Endothelial cell of umbilical vein (primary cell): ENCODE measurements around the gene GIMAP8. TPM values are rescaled to one million over a fixed set of nuclear protein-coding genes. Genes with fewer than 3 reads are reported as not detected.

Experiments
- BruUV-seq: library from RNA; stranded (reverse); fragments of 400-500 nt; replicated peaks from 2 replicates; lab custom pipeline; 2021; lab: Mats Ljungman, UMichigan
- CTCF ChIA-PET: fragments of 300-600, 350-600 bp; sonication (Branson Sonifier 250); formaldehyde crosslinking; loops from one replicate; lab custom pipeline; 2021; ENCODE audit warnings: antibody characterized with exemption, inconsistent platforms; lab: Charles Lee
- POLR2A ChIA-PET: fragments of 300-600, 350-600 bp; sonication (Branson Sonifier 250); formaldehyde crosslinking; loops from one replicate; lab custom pipeline; 2021; ENCODE audit warnings: antibody characterized with exemption, inconsistent platforms; lab: Charles Lee
- DNase-seq: peaks from one replicate; pipeline ENCODE4 v3.0.0-alpha.2; 2011; ENCODE audit warnings: low read depth, low spot score
- FAIRE-seq: peaks from 2 replicates; lab custom pipeline; 2011; peaks lifted over from hg19 to GRCh38; lab: Jason Lieb, UNC
- H2AFZ ChIP-seq: 2 replicates; pipeline ENCODE4 v1.6.0; 2012; ENCODE audit warnings: low read depth, low read length, control low read depth, inconsistent platforms
- H3K27ac ChIP-seq: 2 replicates; pipeline ENCODE4 v1.5.1; 2011; ENCODE audit warnings: low read depth, mild to moderate bottlenecking, control low read depth, low read length, moderate library complexity; ENCODE audit not compliant: insufficient read depth
- H3K27me3 ChIP-seq, 2 experiments: 2 replicates each; pipeline versions ENCODE4 v1.6.0 to v1.6.1; 2011; ENCODE audit warnings: low read length in 2 of 2, mixed read lengths in 1 of 2; ENCODE audit not compliant: control insufficient read depth in 2 of 2, insufficient read depth in 2 of 2
- H3K36me3 ChIP-seq, 2 experiments: 2 replicates in 1 of 2; 3 replicates in 1 of 2; pipeline ENCODE4 v1.5.1; 2011; ENCODE audit warnings: low read length in 2 of 2, mild to moderate bottlenecking in 1 of 2, moderate library complexity in 1 of 2; ENCODE audit not compliant: control insufficient read depth in 2 of 2, insufficient read depth in 2 of 2; ENCODE audit errors: extremely low read depth in 1 of 2
- H3K4me1 ChIP-seq: 3 replicates; pipeline ENCODE4 v1.5.1; 2011; ENCODE audit warnings: mild to moderate bottlenecking, low read length; ENCODE audit not compliant: control insufficient read depth, insufficient read depth; ENCODE audit errors: extremely low read depth
- H3K4me2 ChIP-seq: 2 replicates; pipeline ENCODE4 v1.6.1; 2011; ENCODE audit warnings: low read length, control low read depth, mixed read lengths; ENCODE audit not compliant: insufficient read depth
- H3K4me3 ChIP-seq, 3 experiments: fragments of 200-600 bp in 1 of 3; sonication (generic), shearing (Covaris generic) in 1 of 3; replicated peaks in 1 of 3; 2 replicates each; pipeline ENCODE4 v1.5.1; 2011 to 2016; ENCODE audit warnings: control low read depth in 3 of 3, low read length in 3 of 3, mild to moderate bottlenecking in 2 of 3, inconsistent platforms in 1 of 3, low read depth in 1 of 3, moderate library complexity in 1 of 3; ENCODE audit not compliant: insufficient read depth in 1 of 3
- H3K79me2 ChIP-seq: 2 replicates; pipeline ENCODE4 v1.6.0; 2012; ENCODE audit warnings: low read length, inconsistent platforms; ENCODE audit not compliant: control insufficient read depth, insufficient read depth
- H3K9ac ChIP-seq: replicated peaks from 2 replicates; pipeline ENCODE3; 2011; ENCODE audit warnings: low read length, control low read depth; ENCODE audit not compliant: insufficient read depth; ENCODE audit errors: extremely low read depth
- H3K9me1 ChIP-seq: replicated peaks from 3 replicates; pipeline ENCODE4 v1.6.0; 2011; ENCODE audit warnings: mild to moderate bottlenecking, low read length; ENCODE audit not compliant: control insufficient read depth, insufficient read depth; ENCODE audit errors: extremely low read depth
- H3K9me3 ChIP-seq: replicated peaks from 2 replicates; pipeline ENCODE4 v1.5.1; 2012; ENCODE audit warnings: low read length, inconsistent platforms; ENCODE audit not compliant: control insufficient read depth, insufficient read depth
- H4K20me1 ChIP-seq: replicated peaks from 2 replicates; pipeline ENCODE3; 2011; ENCODE audit warnings: mild to moderate bottlenecking, low read length; ENCODE audit not compliant: control insufficient read depth, insufficient read depth; ENCODE audit errors: extremely low read depth
- EZH2 ChIP-seq: IDR thresholded peaks from 2 replicates; pipeline ENCODE4 v1.6.1; 2012; ENCODE audit warnings: borderline replicate concordance, low read depth, mild to moderate bottlenecking, moderate library complexity, low read length, inconsistent platforms; ENCODE audit not compliant: severe bottlenecking
- FOS ChIP-seq: IDR thresholded peaks from 2 replicates; pipeline ENCODE4 v1.6.1; 2011; ENCODE audit warnings: mild to moderate bottlenecking, low read length, moderate library complexity, borderline replicate concordance; ENCODE audit not compliant: insufficient read depth
- MYC ChIP-seq: IDR thresholded peaks from one replicate; pipeline ENCODE4 v1.6.1; 2011; ENCODE audit warnings: mild to moderate bottlenecking, low read depth, low read length
- POLR2A ChIP-seq: IDR thresholded peaks from 2 replicates; pipeline ENCODE4 v1.6.1; 2012; ENCODE audit warnings: low read depth, mild to moderate bottlenecking, control low read depth, low read length
- dilution Hi-C: fragments of 300-500 bp; cut with MboI; formaldehyde crosslinking; loops from one replicate; pipeline ENCODE4 v1.15.0; 2019; ENCODE audit warnings: low sequenced_read_pairs; ENCODE audit not compliant: extremely low pct_ligation_motif_present
- intact Hi-C: fragments of 100-400 bp; cut with micrococcal nuclease; formaldehyde crosslinking; loops from one replicate; pipeline ENCODE4 v1.10.0; 2022
- polyA plus RNA-seq, 4 experiments: library from polyadenylated mRNA; depleted of rRNA in 3 of 4; stranded (reverse) in 3 of 4; unstranded in 1 of 4; fragments of >200 nt; gene quantifications; 2 replicates each; pipeline versions ENCODE4 v1.2.1 to v1.2.3, GENCODE V29; 2011 to 2012; ENCODE audit warnings: missing spikeins in 1 of 4
- total RNA-seq: library from RNA; stranded (reverse); gene quantifications from 2 replicates; pipeline ENCODE4 v1.2.3, GENCODE V29; 2021
- TF ChIP-seq, protein P1 (sequence below), 2 donors: IDR thresholded peaks; 1 replicate in 1 of 2; 2 replicates in 1 of 2; pipeline ENCODE4 v1.5.1; 2011; ENCODE audit warnings: low read length in 2 of 2, mild to moderate bottlenecking in 2 of 2, moderate library complexity in 2 of 2, control low read depth in 1 of 2, inconsistent platforms in 1 of 2, low read depth in 1 of 2; ENCODE audit not compliant: insufficient read depth in 1 of 2; ENCODE audit errors: extremely low read depth in 1 of 2

Gene GIMAP8
- total and polyA plus RNA-seq, 2 donors (not counting 3 experiments of a cell fraction or from before 2014, with no cell fraction given), result 32.2 to 71.8 TPM

DNA sequence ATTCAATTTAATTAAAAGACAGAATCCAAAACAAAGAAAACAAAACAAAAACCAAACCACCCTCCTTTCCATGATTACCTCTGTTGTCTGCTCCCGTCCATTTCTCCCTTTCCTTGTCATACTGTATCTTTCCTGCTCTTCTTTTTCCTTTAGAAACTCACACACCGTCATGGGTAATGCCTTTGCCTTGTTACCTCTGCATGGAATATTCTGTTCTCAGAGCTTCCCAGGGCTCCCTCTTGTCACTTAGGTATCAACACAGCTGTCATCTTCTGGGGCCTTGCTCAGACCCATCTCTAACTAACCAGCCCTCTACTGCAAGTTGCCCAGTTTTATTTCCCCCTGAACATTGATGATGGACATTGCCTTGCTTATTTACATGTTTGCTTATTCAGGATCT is 30.2 kb upstream of the GIMAP8 start:
- dilution Hi-C loops (no loop called here), intact Hi-C loops (loop anchor here (2.0 kb wide), 1 partner anchor 133 kb away; no protein-coding TSS in a partner anchor)
- H3K79me2 ChIP-seq, result no peaks in the 10 kb centered on the region
- H4K20me1 ChIP-seq, result no peaks in the 10 kb centered on the region
- H3K27ac ChIP-seq, result no peak overlapping the region
- ChIA-PET POLR2A (no interaction called here), CTCF (no interaction called here)
- BruUV-seq, result no TSS peak
- no peak overlapping the region for H3K9ac ChIP-seq
- no peaks in the 10 kb centered on the region for H3K9me1 ChIP-seq
- H3K4me1 ChIP-seq, result no peaks in the 10 kb centered on the region
- no peak overlapping the region for H3K4me3 ChIP-seq
- H3K36me3 ChIP-seq, result no peaks in the 10 kb centered on the region
- H3K27me3 ChIP-seq, result no peaks in the 10 kb centered on the region
- H3K9me3 ChIP-seq, result no peaks in the 10 kb centered on the region
- TF ChIP-seq MYC (no peak), POLR2A (no peak), EZH2 (no peak), FOS (no peak)
- TF ChIP-seq, protein P1, sequence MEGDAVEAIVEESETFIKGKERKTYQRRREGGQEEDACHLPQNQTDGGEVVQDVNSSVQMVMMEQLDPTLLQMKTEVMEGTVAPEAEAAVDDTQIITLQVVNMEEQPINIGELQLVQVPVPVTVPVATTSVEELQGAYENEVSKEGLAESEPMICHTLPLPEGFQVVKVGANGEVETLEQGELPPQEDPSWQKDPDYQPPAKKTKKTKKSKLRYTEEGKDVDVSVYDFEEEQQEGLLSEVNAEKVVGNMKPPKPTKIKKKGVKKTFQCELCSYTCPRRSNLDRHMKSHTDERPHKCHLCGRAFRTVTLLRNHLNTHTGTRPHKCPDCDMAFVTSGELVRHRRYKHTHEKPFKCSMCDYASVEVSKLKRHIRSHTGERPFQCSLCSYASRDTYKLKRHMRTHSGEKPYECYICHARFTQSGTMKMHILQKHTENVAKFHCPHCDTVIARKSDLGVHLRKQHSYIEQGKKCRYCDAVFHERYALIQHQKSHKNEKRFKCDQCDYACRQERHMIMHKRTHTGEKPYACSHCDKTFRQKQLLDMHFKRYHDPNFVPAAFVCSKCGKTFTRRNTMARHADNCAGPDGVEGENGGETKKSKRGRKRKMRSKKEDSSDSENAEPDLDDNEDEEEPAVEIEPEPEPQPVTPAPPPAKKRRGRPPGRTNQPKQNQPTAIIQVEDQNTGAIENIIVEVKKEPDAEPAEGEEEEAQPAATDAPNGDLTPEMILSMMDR (IDR thresholded peaks at IDR 0.05; ENCODE audit: extremely low read depth in 1 of 2, insufficient read depth in 1 of 2, low read depth in 1 of 2, low read length in 2 of 2), result no peak
- no peak overlapping the region for H2AFZ ChIP-seq
- H3K4me2 ChIP-seq, result no peak overlapping the region
- FAIRE-seq, result no peak
- no peak for DNase-seq
